H1 (cell line): Measurements from ENCODE around the gene ADK. TPM values are rescaled to one million over a fixed set of nuclear protein-coding genes. Genes with fewer than 3 reads are reported as not detected.

Source experiments
- CTCF ChIA-PET: fragments of 300-600 bp; sonication (Branson Sonifier 250); formaldehyde crosslinking; loops from one replicate; lab custom pipeline; 2021; ENCODE audit not compliant: partially characterized antibody; lab: Charles Lee
- POLR2A ChIA-PET: fragments of 300-600 bp; sonication (Branson Sonifier 250); formaldehyde crosslinking; loops from one replicate; lab custom pipeline; 2021; ENCODE audit warnings: inconsistent platforms; ENCODE audit not compliant: partially characterized antibody; lab: Charles Lee
- DNase-seq, 2 experiments: peaks; one replicate each; pipeline versions ENCODE4 v3.0.0 to v3.0.0-alpha.2; 2010 to 2022; ENCODE audit warnings: low spot score in 2 of 2, low read depth in 1 of 2, mixed read lengths in 1 of 2
- FAIRE-seq: peaks from 2 replicates; lab custom pipeline; 2011; peaks lifted over from hg19 to GRCh38; lab: Jason Lieb, UNC
- H2AFZ ChIP-seq: 2 replicates; pipeline ENCODE4 v1.8.1; 2012; ENCODE audit warnings: low read length, inconsistent platforms
- H2AK5ac ChIP-seq: 2 replicates; pipeline ENCODE4 v1.6.1; 2013; ENCODE audit warnings: low read depth, low read length
- H2BK120ac ChIP-seq: replicated peaks from 2 replicates; pipeline ENCODE3; 2013; ENCODE audit warnings: low read depth, low read length, inconsistent platforms
- H2BK12ac ChIP-seq: 2 replicates; pipeline ENCODE4 v1.6.1; 2013; ENCODE audit warnings: low read depth, low read length
- H2BK15ac ChIP-seq: 2 replicates; pipeline ENCODE4 v1.6.1; 2013; ENCODE audit warnings: low read length
- H2BK20ac ChIP-seq: 2 replicates; pipeline ENCODE4 v1.6.1; 2013; ENCODE audit warnings: low read length
- H2BK5ac ChIP-seq: 2 replicates; pipeline ENCODE4 v1.6.1; 2013; ENCODE audit warnings: low read depth, low read length
- H3K14ac ChIP-seq: 2 replicates; pipeline ENCODE4 v1.6.1; 2013; ENCODE audit warnings: inconsistent platforms; ENCODE audit not compliant: insufficient read length
- H3K18ac ChIP-seq: 2 replicates; pipeline ENCODE4 v1.6.1; 2013; ENCODE audit warnings: low read length; ENCODE audit errors: extremely low read depth
- H3K23ac ChIP-seq: 2 replicates; pipeline ENCODE4 v1.6.1; 2013; ENCODE audit warnings: inconsistent platforms; ENCODE audit not compliant: insufficient read length
- H3K23me2 ChIP-seq: 2 replicates; pipeline ENCODE4 v1.6.1; 2013; ENCODE audit warnings: low read depth, low read length
- H3K27ac ChIP-seq: 2 replicates; pipeline ENCODE4 v1.6.1; 2011; ENCODE audit warnings: low read depth, low read length, inconsistent platforms
- H3K27me3 ChIP-seq, 4 experiments: replicated peaks in 1 of 4; 1 replicate in 1 of 4; 2 replicates in 3 of 4; pipeline versions ENCODE4 v1.6.1 to v1.8.1; 2011 to 2013; ENCODE audit warnings: low read length in 3 of 4, mild to moderate bottlenecking in 3 of 4, inconsistent platforms in 2 of 4, mixed read lengths in 2 of 4, moderate library complexity in 1 of 4; ENCODE audit not compliant: control insufficient read depth in 3 of 4, insufficient read depth in 3 of 4; ENCODE audit errors: extremely low read depth in 1 of 4
- H3K36me3 ChIP-seq, 4 experiments: 2 replicates each; pipeline versions ENCODE4 v1.6.1 to v1.8.1; 2011 to 2013; ENCODE audit warnings: mild to moderate bottlenecking in 4 of 4, low read length in 3 of 4, moderate library complexity in 2 of 4, control low read depth in 1 of 4, inconsistent platforms in 1 of 4; ENCODE audit not compliant: insufficient read depth in 4 of 4, control insufficient read depth in 2 of 4
- H3K4ac ChIP-seq: replicated peaks from 2 replicates; pipeline ENCODE3; 2013; ENCODE audit warnings: low read length, low read depth, mixed read lengths, inconsistent platforms; ENCODE audit not compliant: insufficient read length
- H3K4me1 ChIP-seq, 4 experiments: replicated peaks in 1 of 4; 1 replicate in 1 of 4; 2 replicates in 3 of 4; pipeline versions ENCODE4 v1.6.1 to v1.8.1; 2011 to 2013; ENCODE audit warnings: low read length in 3 of 4, inconsistent platforms in 2 of 4, mixed read lengths in 1 of 4; ENCODE audit not compliant: insufficient read depth in 4 of 4, control insufficient read depth in 3 of 4
- H3K4me2 ChIP-seq, 2 experiments: 2 replicates each; pipeline versions ENCODE4 v1.6.1 to v1.8.1; 2011 to 2013; ENCODE audit warnings: low read depth in 2 of 2, low read length in 2 of 2, control low read depth in 1 of 2, inconsistent platforms in 1 of 2, mild to moderate bottlenecking in 1 of 2; ENCODE audit not compliant: insufficient read depth in 1 of 2
- H3K4me3 ChIP-seq, 4 experiments: fragments of 200-600, 300-600 bp in 1 of 4; sonication (generic), shearing (Covaris generic), sonication (Bioruptor Twin) in 1 of 4; 2 replicates each; pipeline versions ENCODE4 v1.5.1 to v1.8.1; 2011 to 2016; ENCODE audit warnings: low read length in 4 of 4, low read depth in 3 of 4, control low read depth in 2 of 4, inconsistent platforms in 2 of 4, mild to moderate bottlenecking in 2 of 4, mixed read lengths in 1 of 4, moderate library complexity in 1 of 4; ENCODE audit not compliant: insufficient read depth in 2 of 4; ENCODE audit errors: extremely low read depth in 1 of 4
- H3K56ac ChIP-seq: replicated peaks from 2 replicates; pipeline ENCODE3; 2013; ENCODE audit warnings: low read depth, mild to moderate bottlenecking, mixed read lengths, low read length, inconsistent platforms; ENCODE audit not compliant: insufficient read length
- H3K79me1 ChIP-seq: 2 replicates; pipeline ENCODE4 v1.6.1; 2013; ENCODE audit warnings: low read depth, low read length, control low read depth
- H3K79me2 ChIP-seq, 2 experiments: 2 replicates each; pipeline versions ENCODE4 v1.6.1 to v1.8.1; 2012 to 2013; ENCODE audit warnings: low read length in 2 of 2, mild to moderate bottlenecking in 2 of 2, inconsistent platforms in 1 of 2; ENCODE audit not compliant: insufficient read depth in 2 of 2, control insufficient read depth in 1 of 2
- H3K9ac ChIP-seq, 4 experiments: replicated peaks in 1 of 4; 1 replicate in 1 of 4; 2 replicates in 3 of 4; pipeline versions ENCODE4 v1.6.1 to v1.8.1; 2011 to 2013; ENCODE audit warnings: low read depth in 3 of 4, low read length in 3 of 4, control low read depth in 2 of 4, mild to moderate bottlenecking in 2 of 4, moderate library complexity in 2 of 4, inconsistent platforms in 1 of 4; ENCODE audit errors: extremely low read depth in 1 of 4
- H3K9me3 ChIP-seq, 2 experiments: 2 replicates each; pipeline versions ENCODE4 v1.6.1 to v1.8.1; 2012 to 2013; ENCODE audit warnings: mild to moderate bottlenecking in 2 of 2, moderate library complexity in 2 of 2, control low read depth in 1 of 2, inconsistent platforms in 1 of 2, low read depth in 1 of 2, low read length in 1 of 2, mixed read lengths in 1 of 2; ENCODE audit not compliant: insufficient read depth in 2 of 2
- H4K20me1 ChIP-seq, 2 experiments: replicated peaks in 1 of 2; 2 replicates each; pipeline versions ENCODE3 to v1.8.1; 2011 to 2013; ENCODE audit warnings: inconsistent platforms in 2 of 2, low read length in 2 of 2, mild to moderate bottlenecking in 1 of 2; ENCODE audit not compliant: insufficient read depth in 2 of 2, control insufficient read depth in 1 of 2
- H4K5ac ChIP-seq: 2 replicates; pipeline ENCODE4 v1.6.1; 2013; ENCODE audit warnings: low read length, low read depth, mixed read lengths, inconsistent platforms; ENCODE audit not compliant: insufficient read length
- H4K8ac ChIP-seq: 2 replicates; pipeline ENCODE4 v1.8.0; 2013; ENCODE audit warnings: mild to moderate bottlenecking, moderate library complexity, low read length, inconsistent platforms; ENCODE audit not compliant: insufficient read depth; ENCODE audit errors: extremely low read depth
- H4K91ac ChIP-seq: replicated peaks from 2 replicates; pipeline ENCODE3; 2013; ENCODE audit warnings: low read length, mixed read lengths, inconsistent platforms; ENCODE audit not compliant: insufficient read length
- JUN ChIP-seq: IDR thresholded peaks from 2 replicates; pipeline ENCODE4 v1.6.1; 2011; ENCODE audit warnings: low read depth, mild to moderate bottlenecking, improper control_type of control experiment, low read length
- USF2 ChIP-seq: IDR thresholded peaks from 2 replicates; pipeline ENCODE4 v1.6.1; 2011; ENCODE audit warnings: low read length, improper control_type of control experiment
- WGBS, 2 experiments: shearing (Covaris generic) in 1 of 2; methylation state at CpG; one replicate each; pipeline versions ENCODE4 v1.1.6 to v1.1.7; 2013 to 2015; ENCODE audit warnings: low lambda C conversion rate in 2 of 2, mixed read lengths in 2 of 2, inconsistent platforms in 1 of 2, low coverage in 1 of 2, missing lambda C conversion rate in 1 of 2; ENCODE audit not compliant: insufficient replicate concordance in 2 of 2, insufficient coverage in 1 of 2, insufficient read length in 1 of 2; ENCODE audit errors: extremely low coverage in 1 of 2, missing lambda C conversion rate in 1 of 2; 5-methylcytosine and 5-hydroxymethylcytosine counted together
- polyA plus RNA-seq, 7 experiments: library from polyadenylated mRNA; depleted of rRNA in 3 of 7; stranded (reverse) in 5 of 7; unstranded in 2 of 7; fragments of >200 nt in 5 of 7; fragments of 200-250 nt in 2 of 7; gene quantifications; 1 replicate in 5 of 7; 2 replicates in 1 of 7; 4 replicates in 1 of 7; pipeline versions ENCODE4 v1.2.1 to v1.2.3, GENCODE V29; 2011 to 2013; ENCODE audit warnings: missing spikeins in 2 of 7, mixed read lengths in 2 of 7
- total RNA-seq: library from RNA; stranded (reverse); fragmentation: NEBNext Ultra II Directional; extraction: Animal tissue kit (Norgen Biotek cat#: 25700); gene quantifications from 2 replicates; pipeline ENCODE4 v1.2.1, GENCODE V29; 2021

The ADK gene
- total and polyA plus RNA-seq, 2 of the 8 experiments (the other 6 are each of a cell fraction or from before 2014, with no cell fraction given), result 12.3 to 42.4 TPM

- no peaks in the 10 kb centered on the region for H3K23me2 ChIP-seq
- no peaks in the 10 kb centered on the region for H3K27me3 ChIP-seq
- no peak overlapping the region for H3K4ac ChIP-seq
- no peak overlapping the region for H3K23ac ChIP-seq
- TF ChIP-seq JUN, result no peak
- TF ChIP-seq USF2, result no peak
- no peaks in the 10 kb centered on the region for H3K36me3 ChIP-seq
- no peak overlapping the region for H4K8ac ChIP-seq
- no peaks in the 10 kb centered on the region for H3K79me2 ChIP-seq
- FAIRE-seq, result no peak
- H2BK5ac ChIP-seq, result no peak overlapping the region
- no peak overlapping the region for H3K4me2 ChIP-seq
- no peak overlapping the region for H3K14ac ChIP-seq
- no peak overlapping the region for H2BK15ac ChIP-seq
- CTCF ChIA-PET, result interaction anchor here (1.1 kb wide), 1 partner anchor 15 kb away, joined by 3 read pairs; no protein-coding TSS in a partner anchor
- H2BK20ac ChIP-seq, result no peak overlapping the region
- no peak overlapping the region for H3K4me3 ChIP-seq
- H3K79me1 ChIP-seq, result no peaks in the 10 kb centered on the region
- whole genome bisulfite sequencing, 2 experiments, result 100% methylated on average over 1 of the region's 1 CpG; no CpG with 5 or more reads in 1 of the 2 experiments
- no peaks in the 10 kb centered on the region for H3K4me1 ChIP-seq
- H4K20me1 ChIP-seq, result no peaks in the 10 kb centered on the region
- H3K27ac ChIP-seq, result no peak overlapping the region
- H3K9me3 ChIP-seq, result no peaks in the 10 kb centered on the region
- H2AK5ac ChIP-seq, result no peak overlapping the region
- H3K18ac ChIP-seq, result no peak overlapping the region
- POLR2A ChIA-PET, result no interaction called here
- DNase-seq, result no peak
- no peak overlapping the region for H2AFZ ChIP-seq
- H2BK12ac ChIP-seq, result no peak overlapping the region
- no peak overlapping the region for H3K9ac ChIP-seq
- no peak overlapping the region for H2BK120ac ChIP-seq
- no peak overlapping the region for H4K91ac ChIP-seq
- no peak overlapping the region for H4K5ac ChIP-seq
- no peak overlapping the region for H3K56ac ChIP-seq
These were observed 283.5 kb downstream of the ADK start for GRCh38 chr10:74434547-74434946.
